GM19324 (cell line): ENCODE measurements around the gene DAAM1.

Source experiments
- ATAC-seq: cut with Tn5 transposase; IDR thresholded peaks from one replicate; pipeline ENCODE4 v1.9.1; 2021; ENCODE audit warnings: mild to moderate bottlenecking, moderate library complexity; ENCODE audit not compliant: unreplicated experiment, low FRiP score

Gene DAAM1

GRCh38 chr14:59309291-59309900 lies 120.9 kb downstream of the DAAM1 start:
- ATAC-seq = no peak

- no peak for ATAC-seq
Measured at GRCh38 chr14:59310633-59311032, 122.2 kb downstream of the DAAM1 start.

GRCh38 chr14:59311723-59312122 lies 123.3 kb downstream of the DAAM1 start:
- ATAC-seq = no peak

DNA sequence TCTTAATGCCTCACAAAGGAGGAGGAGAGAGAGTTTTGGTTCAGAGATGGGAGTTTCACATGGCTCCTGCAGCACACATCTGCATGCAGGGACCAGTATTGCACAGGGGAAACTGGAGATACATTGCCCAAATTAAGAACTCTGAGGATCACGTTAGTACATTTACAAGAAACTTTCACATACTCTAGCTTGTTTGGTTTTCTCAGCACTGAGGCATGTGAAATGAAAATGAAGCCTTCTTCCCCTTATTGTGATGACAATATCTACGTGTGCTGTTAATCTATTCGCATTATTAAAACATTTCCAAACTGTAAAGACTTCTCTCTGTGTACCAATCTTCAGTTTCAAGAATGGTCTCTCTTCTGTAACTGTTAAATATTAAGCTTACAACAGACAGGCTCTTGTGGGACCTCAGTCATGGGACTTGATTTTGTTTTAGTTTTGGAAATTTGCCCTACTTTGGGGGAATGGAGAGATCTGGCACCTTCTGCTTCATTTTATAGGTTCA lies 124.7 kb downstream of the DAAM1 start:
- ATAC-seq = peak; percentile 70

DNA sequence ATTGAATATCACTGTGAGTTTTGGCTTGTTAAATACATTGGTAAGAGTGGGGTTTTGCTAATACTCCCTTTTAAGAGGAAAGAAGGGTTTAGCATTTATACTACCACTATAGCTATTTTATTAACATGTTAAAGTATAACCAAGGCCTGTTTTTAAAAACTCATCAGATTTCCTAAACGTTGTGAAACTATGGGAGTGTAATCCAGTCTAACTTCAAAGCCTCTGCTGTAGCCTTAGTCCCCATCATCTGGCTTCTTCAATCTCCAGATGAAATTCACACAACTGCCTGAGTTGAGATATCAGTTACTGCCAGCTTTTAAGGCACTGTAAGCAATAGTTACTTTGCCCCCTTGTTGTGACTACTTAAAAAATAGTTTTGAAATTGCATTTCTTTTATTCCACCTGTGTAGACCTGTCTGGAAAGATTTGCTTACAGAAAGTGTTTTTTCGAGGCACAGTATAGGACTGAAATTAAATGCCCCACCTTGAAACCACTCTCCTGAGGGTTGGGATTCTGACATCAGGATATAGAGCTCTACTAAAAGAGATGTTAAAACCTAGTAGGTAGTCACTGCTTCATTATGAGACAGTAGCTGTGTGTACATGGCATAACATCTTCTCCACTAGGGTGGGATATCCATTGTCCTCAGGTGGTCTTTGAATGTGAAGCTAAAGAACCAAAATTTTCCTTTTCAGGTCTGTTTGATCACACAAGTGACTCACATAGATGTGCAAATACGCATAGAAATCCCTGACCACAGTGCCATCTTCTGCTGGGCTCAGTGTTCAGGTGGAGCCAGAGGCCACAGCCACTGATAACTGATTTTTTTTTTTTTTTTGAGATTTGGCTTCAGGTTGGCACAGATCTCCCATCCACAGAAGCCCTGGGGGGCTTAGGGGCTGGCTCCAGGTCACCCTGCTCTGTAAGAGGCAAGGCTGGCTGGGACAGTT lies 125.5 kb downstream of the DAAM1 start:
- ATAC-seq = no peak

DNA sequence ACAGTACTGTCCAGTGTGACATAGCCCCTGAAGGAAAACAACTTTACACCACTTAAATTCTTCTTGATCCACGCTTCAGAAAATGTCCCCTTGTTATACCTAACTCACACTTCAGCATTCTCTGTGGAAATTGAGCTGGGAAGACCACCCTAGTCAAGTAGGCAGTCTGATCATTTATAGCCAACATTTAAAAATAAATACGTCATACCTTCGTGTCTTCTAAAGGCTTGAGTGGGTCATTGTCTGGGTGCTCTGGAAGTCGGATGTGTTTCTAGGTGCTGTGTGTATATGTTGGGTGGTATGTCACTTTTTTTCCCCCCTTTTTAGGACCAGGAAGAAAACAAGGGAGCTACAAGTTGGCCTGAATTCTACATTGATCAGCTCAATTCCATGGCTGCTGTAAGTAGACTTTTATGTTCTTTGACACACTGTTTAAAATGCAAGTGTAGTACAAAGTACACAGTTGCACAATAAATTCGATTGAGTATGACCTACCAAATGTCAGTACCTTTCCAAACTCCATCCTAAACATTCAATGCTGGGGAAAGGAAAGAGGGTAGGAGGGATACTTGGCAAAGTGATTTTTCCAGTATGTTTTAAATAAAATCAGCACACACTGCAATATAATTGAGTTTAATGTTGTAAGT lies 126.6 kb downstream of the DAAM1 start:
- ATAC-seq = no peak

DNA sequence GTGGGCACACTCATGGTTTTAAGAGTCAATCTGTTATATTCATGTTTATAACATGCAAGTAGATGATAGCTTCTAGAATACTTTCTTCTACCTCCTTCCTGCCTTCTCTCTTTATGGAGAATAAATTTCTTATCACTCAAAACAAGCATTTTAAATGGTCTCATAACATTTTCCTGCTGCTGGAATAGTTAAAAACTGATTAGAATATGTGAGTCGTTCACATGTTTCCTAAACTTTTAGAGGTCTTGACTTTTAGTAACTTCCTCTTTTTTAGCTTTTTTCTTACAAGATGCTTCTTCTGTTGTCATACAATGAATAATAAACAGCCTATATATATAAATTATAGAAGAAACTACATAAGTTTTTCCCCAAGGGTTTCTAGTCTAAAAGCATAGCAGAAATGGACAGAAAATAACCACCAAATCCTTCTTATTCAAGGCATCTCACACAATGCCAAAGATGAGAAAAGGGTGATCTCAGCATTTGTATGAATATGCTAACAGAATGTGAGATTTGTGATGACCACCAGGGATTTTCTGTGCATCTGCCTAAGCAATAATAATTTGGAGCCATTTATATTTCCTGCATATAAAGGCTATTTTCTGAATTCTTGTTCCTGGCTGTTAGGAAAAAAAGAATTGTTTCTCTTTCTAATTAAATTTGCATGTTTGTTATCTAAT lies 127.8 kb downstream of the DAAM1 start:
- ATAC-seq = no peak

DNA sequence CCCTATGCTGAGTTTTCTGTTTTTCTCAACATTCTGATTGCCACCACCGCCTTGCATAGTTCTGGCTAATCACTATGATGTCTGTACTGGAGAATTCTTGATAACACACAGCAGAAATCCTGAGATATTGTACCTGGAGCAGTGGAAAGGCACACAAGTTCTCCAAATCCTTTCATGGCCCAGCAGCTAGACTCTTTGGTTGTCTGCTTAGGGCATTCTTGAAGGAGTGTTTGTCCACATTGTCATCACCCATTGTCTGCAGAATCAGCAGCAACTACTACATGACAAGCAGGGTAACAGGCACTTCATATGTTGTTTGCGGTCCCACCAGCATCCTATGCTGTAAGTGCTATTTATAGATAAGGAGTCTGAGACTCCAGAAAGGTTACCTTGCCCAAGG lies 128.9 kb downstream of the DAAM1 start:
- no peak for ATAC-seq

DNA sequence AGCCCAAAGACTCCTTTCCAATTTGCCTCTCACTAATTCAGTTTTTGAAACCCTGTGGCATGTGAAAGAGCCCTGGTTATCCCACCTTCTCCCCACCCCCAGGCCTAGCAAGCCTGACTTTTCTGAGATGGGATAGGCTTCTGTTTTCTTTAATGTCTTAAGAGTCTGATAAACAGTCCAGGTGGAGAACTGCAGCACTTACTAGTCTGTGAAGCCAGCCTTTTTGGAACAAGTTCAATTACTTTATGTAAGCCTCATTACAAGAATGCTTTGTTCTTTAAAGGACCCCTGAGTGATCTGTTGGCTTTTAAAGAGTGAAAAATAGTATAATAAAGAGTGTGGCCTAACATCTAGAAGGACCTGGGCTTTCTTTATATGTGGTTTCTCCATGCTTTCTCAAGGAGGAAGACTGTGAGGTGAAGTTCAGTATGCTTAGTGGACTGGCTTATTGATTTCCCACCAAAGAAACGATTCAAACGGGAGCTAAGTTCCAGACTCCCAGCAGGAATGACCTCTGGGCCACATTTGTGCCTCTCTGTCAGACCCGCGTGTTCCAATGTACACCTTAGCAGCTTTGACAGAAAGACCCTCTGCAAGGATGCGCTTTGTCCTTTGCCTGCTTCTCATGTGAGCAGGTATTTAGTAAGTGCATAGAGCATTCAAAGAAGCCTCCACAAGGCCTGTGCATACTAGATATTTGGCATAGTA lies 129.5 kb downstream of the DAAM1 start:
- ATAC-seq = no peak

- no peak for ATAC-seq
Measured at GRCh38 chr14:59318908-59319307, 130.4 kb downstream of the DAAM1 start.

DNA sequence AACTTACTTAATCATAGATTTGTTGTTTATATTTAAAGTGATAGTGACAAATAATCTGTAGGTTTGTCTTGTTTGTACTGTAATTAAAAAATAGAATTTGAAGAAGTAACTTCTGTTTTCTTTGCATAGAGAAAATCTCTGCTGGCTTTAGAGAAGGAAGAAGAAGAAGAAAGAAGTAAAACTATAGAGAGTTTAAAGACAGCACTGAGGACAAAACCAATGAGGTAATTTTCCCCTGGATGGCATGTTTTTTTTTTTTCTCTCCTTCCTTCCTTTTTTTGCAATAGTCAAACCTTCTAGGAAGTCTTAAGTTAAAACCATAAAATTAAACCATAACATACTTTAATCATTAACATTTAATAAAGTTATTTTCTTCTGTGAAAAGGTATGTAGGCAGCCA lies 131.9 kb downstream of the DAAM1 start:
- ATAC-seq = no peak

DNA sequence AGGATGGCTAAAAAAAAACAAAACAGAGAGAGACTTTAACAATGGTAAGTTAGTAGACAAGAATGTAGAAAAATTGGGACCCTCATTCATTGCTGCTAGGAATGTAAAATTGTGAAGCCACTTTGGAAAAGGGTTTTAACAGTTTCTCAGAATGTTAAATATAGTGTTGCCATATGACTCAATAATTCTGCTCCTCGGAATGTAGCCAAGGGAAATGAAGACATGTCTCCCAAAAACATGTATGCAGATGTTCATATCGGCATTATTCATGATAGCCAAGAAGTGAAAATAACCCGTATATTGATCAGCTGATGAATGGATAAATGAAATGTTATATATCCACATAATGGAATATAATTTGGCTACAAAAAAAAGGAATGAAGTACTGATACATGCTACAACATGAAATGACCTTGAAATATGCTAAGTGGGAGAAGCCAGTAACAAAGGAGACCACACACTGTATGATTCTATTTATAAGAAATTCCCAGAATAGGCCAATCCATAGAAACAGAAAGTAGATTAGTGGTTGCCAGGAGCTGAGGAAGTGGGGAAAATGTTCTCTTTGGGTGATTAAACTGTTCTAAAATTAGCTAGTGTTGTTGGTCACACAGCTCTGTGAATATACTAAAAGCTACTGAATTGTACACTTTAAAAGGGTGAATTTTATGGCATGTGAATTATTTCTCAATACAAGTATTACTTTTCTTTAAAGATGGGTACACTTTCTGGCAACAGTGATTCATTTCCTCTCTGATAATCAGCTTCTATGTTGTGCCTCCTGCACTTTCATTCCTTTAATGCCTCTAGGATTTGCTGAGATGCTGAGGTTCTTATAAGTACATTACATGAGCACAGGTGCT lies 132.5 kb downstream of the DAAM1 start:
- no peak for ATAC-seq

DNA sequence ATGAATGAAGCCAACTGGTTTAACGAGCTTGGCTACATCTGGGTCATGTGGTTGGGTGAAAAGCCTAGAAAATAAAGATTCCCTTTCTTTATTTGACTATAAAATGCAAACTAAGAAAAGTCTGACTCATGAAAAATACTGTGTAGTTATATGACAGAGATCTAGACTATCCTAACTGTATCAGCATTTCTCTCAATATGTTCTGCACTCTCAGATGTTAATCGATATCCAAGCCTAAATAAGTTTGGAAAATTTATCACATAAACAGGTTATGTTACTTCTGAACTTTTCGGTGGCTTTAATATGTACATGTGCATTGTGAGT lies 133.1 kb downstream of the DAAM1 start:
- ATAC-seq = no peak

GRCh38 chr14:59325906-59326305 lies 137.4 kb downstream of the DAAM1 start:
- ATAC-seq = no peak

- ATAC-seq = no peak
Measured at GRCh38 chr14:59328454-59328853, 140.0 kb downstream of the DAAM1 start.

- peak; percentile 99 for ATAC-seq
Measured at GRCh38 chr14:59330455-59330854, 142.0 kb downstream of the DAAM1 start.

GRCh38 chr14:59331217-59331616 lies 142.8 kb downstream of the DAAM1 start:
- ATAC-seq = no peak

DNA sequence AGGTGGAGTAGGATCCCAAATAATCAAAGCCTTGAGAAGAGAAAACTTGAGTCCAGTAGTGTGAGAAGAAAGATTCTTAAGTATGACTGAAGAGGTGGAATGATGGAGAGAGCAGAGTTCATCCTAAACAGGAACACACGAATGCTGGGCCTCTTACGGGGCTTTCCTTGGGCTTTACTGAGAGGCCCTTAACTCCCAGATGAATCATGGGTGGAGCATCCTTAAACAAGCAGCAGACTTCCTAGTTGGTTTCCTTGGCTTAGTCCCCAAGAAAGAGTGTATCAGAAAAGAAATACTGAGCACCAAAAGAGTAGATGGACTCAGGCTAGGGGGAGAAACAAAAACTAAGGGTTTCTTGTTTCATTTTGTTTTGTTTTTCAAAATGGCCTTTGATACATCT lies 144.3 kb downstream of the DAAM1 start:
- ATAC-seq = no peak

GRCh38 chr14:59333235-59333634 lies 144.8 kb downstream of the DAAM1 start:
- no peak for ATAC-seq
